Astrocyte of the spinal cord (primary cell): ENCODE measurements around the gene ANTXR1.

Experiments
- DNase-seq: peaks from one replicate; pipeline ENCODE4 v3.0.0; 2011; ENCODE audit warnings: low read depth, low spot score
- H3K4me3 ChIP-seq: 2 replicates; pipeline ENCODE4 v1.5.1; 2011; ENCODE audit warnings: low read depth, mild to moderate bottlenecking, low read length, moderate library complexity
- in situ Hi-C: cut with HindIII; loops from 2 replicates; pipeline ENCODE4 v1.10.0; 2017; ENCODE audit warnings: low sequenced_read_pairs
- TF ChIP-seq, protein P1 (sequence below): IDR thresholded peaks from 2 replicates; pipeline ENCODE4 v1.5.1; 2012; ENCODE audit warnings: low read depth, mild to moderate bottlenecking, low read length, inconsistent platforms

ANTXR1 gene

DNA sequence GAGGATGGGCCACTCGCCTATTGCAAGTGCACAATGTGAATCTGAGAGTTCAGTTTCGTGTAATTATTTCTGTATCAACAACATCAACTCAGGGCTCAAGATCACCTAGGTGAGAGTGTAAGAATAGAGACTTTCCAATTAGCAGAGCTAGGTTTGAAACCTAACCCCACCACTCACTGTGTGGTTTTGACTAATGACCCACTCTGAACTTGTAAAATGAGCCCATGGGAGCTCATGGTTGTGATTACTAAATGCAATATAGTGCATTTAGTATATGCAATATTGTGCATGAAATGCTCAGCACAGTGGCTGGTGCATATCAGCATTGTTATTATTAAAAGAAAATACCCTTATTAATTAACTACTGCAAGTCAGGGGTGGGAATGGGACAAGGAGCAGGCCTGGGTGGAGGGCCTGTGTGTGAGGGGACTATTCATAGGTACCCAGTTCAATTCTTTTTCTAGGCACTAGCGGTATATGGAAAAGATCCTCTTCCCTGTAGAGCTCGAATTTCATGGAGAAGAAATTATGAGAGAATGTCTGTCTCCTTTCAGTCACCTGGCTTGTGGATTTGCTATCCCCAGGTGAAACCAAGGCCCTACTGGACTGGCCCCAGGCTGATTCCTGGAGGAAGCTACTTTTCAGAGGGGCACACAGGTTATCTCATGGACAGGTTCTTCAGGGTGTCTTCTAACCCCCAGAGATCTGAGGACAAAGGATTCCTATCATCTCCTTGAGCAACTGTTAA lies 204.5 kb downstream of the ANTXR1 start:
- in situ Hi-C loops: no loop called here
- H3K4me3 ChIP-seq: no peak overlapping the region
- DNase-seq: no peak
- TF ChIP-seq, protein P1, sequence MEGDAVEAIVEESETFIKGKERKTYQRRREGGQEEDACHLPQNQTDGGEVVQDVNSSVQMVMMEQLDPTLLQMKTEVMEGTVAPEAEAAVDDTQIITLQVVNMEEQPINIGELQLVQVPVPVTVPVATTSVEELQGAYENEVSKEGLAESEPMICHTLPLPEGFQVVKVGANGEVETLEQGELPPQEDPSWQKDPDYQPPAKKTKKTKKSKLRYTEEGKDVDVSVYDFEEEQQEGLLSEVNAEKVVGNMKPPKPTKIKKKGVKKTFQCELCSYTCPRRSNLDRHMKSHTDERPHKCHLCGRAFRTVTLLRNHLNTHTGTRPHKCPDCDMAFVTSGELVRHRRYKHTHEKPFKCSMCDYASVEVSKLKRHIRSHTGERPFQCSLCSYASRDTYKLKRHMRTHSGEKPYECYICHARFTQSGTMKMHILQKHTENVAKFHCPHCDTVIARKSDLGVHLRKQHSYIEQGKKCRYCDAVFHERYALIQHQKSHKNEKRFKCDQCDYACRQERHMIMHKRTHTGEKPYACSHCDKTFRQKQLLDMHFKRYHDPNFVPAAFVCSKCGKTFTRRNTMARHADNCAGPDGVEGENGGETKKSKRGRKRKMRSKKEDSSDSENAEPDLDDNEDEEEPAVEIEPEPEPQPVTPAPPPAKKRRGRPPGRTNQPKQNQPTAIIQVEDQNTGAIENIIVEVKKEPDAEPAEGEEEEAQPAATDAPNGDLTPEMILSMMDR: no peak

DNA sequence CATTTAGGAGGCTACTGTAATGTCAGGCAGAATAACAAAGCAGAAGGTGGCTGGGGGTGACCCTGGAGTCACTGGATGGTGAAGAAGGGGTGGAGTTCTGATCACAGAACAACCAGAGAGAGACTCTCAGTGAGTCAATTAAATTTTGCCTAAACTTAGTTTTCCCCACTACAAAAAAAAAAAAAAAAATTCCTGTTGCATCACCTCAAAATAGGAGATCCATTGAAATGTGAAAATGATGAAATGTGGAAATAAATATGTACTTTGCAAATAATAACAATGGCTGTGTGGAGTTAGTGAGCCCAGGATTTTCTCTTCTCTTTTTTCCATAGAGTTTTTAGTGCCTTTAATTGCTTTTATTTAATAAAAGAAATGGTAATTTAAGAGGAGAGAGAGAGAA lies 208.5 kb downstream of the ANTXR1 start:
- in situ Hi-C loops: no loop called here
- DNase-seq: no peak
- TF ChIP-seq, protein P1: no peak

DNA sequence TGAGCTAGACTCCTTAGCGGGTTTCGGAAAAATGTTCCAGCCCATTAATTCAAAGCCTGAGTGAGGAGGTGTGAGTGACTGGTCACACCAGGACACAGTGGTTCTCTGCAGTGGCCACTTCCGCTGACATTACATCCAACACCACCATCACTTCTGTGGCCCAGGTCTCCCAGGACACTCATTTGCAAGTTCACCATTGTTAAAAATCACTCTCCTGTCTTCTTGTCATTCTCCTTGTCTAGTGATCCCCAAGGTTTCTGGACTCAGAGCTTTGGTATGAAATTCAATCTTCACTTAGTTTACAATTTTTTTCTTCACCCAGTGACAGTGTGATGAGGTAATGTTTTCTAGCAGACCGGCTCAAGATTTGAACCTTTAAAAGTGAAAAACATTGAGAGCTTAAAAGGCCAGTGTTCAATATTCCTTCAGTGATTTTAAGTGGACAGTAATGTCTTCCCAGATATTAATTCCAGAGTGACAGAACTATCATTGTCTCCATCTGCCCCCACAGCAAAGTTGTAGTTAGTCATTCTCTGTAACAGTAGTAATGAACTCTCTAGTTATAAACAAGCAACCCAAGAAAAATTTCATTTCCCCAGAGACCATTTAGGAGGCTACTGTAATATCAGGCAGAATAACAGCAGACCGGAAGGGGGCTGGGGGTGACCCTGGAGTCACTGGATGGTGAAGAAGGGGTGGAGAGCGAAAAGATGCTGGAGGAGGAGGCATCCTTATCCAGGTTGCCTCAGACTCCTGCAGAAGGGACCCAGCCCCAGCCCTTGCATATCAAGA lies 209.2 kb downstream of the ANTXR1 start:
- in situ Hi-C loops: no loop called here
- H3K4me3 ChIP-seq: no peak overlapping the region
- DNase-seq: peak; percentile 45
- TF ChIP-seq, protein P1: no peak

More for the DNA sequence above, 208.5 kb downstream of the ANTXR1 start:
- H3K4me3 ChIP-seq: no peak overlapping the region

DNA sequence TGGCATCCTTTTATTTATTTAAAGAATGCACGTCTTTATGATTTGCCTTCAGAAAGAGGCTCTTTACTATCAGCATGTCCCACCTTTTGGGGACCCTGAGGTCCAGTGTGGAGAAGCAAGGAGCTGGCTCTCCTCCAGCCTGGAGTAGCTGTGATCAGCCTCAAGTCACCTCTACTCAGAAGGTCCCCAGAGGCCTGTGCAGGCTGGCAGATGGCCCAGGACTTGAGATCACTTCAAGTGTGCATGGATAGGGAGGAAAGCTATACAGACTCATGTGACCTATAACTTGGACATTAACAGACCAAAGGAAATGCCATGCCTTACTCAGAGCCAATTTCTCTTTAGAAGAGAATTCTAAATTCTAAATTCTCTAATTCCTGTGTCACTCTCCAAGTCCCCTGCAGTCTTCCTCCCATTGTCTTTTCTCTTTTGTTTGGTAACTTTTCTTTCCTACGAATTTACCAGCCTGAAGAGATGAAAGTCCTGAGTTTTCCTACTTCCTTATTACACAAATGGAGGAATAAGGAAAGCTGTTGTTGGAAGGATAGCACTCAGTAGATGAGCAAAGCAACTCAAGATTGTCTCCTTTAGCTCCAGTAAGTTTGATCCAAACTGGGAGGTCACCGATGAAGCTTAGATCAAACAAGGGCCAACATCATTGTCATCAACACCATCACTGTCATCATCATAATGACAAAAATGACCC lies 210.1 kb downstream of the ANTXR1 start:
- peak; percentile 56 for DNase-seq
- in situ Hi-C loops: no loop called here
- TF ChIP-seq, protein P1: no peak
- no peak overlapping the region for H3K4me3 ChIP-seq

DNA sequence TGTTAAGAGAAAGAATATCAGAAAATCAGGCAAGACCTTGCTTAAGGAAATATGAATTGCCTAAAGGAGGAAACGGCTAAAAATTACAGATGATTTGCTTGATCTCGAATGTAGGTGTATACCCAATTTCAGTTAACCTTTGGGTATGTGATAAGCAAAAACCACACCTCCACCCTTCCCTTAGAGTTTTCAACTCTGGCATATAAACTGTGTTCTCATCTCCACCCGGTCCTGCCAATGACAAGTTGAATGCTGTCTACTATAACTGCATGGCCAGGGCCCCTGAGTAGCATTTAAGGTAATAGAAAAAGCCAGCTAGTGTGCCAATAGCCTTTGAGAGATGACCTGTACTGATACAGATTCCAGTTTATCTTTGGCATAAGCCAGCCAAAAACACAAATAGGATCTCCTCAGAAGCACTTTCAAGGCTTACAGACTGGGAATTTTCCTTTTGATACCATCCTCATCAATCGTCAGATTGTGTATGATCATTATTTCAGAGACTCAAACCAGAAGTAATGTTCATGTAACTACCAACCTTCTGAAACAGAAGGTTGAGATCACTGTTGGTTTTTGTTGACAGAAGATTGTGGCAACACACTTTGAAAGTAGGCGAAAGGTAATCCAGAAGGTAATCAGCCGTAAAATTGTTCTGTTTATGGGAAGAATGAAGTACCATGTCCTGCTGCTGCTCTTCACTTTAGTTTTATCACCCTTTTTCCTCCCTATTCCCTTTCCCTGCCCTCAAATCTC lies 211.0 kb downstream of the ANTXR1 start:
- TF ChIP-seq, protein P1: no peak
- H3K4me3 ChIP-seq: no peak overlapping the region
- in situ Hi-C loops: no loop called here
- no peak for DNase-seq

DNA sequence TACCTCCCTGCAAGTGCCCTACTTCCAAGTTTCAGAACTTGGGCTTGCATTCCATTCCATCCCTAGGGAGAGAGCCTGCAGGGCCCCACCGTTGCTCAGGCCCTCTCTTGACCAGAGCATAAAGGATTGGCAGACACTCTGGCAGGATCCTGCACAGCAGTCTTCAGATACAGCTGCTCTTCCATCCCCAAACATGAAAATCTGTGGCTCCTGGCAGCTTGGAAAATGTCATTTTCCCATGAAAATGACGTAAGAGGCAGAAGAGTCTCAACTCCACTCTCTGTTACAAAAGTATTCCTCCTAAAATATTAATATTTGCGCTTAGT lies 211.5 kb downstream of the ANTXR1 start:
- H3K4me3 ChIP-seq: no peak overlapping the region
- TF ChIP-seq, protein P1: no peak
- DNase-seq: no peak
- in situ Hi-C loops: no loop called here
